ENCODE results near the gene RGS19. TPM values are rescaled to one million over a fixed set of nuclear protein-coding genes. Genes with fewer than 3 reads are reported as not detected.

RGS19 gene
- polyA plus RNA-seq, 1 of the 3 experiments (the other 2 are of a cell fraction), result 20.5 TPM

DNA sequence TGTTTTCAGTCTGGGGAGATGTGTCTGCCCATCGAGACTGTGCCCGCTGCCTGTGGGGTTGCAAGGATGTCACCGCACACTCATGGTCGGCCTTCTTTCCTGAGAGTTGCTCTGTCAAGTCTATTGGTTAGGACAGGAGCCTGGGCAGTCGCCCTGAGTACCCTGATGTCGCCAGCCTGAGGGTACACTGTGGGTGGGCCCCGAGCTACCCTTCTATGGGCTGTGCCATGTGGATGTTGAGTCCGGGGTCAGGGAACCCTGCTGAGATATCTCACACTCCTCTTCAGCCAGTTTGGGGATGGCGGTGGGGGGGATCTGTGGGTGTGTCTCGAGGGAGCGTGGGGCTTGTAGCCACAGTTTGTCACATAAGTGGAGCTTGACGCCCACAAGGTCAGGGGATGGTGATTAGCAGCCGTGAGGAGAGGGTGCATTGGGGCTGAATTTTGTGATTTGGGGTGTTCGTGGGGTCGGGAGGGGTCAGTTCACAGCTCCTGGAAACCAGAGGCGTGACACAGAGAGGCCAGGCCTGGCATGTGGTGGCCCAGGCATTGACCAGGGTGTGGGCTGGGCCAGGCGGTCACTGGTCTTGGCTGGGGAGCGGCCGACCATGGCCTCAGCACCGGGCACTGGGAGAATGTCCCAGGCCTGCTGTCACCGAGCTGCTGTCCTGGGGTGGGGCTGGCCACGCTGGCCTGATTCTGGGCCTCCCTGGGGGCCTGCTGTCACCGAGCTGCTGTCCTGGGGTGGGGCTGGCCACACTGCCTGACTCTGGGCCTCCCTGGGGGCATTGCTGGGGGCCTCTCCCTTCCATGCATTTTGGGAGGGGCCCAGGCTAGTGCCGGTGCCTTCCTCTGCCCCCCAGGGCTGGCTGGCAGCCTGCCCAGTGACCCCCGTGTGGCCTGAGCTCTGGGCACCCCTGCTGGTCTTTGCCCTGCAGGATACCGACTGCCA is 29.7 kb upstream of the RGS19 start:
- DNase-seq, result no peak
- ChIA-PET CTCF (interaction anchor here (0.6 to 15.6 kb wide), 4 partner anchors 8 to 46 kb away, joined by 3 to 252 read pairs (median 4); partner anchors contain the start of genes LKAAEAR1, OPRL1, RGS19 and TCEA2), POLR2A (no interaction called here)
- no peak for TF ChIP-seq GABPA (IDR thresholded peaks at IDR 0.05; ENCODE audit: low read depth)
- TF ChIP-seq, protein P1, sequence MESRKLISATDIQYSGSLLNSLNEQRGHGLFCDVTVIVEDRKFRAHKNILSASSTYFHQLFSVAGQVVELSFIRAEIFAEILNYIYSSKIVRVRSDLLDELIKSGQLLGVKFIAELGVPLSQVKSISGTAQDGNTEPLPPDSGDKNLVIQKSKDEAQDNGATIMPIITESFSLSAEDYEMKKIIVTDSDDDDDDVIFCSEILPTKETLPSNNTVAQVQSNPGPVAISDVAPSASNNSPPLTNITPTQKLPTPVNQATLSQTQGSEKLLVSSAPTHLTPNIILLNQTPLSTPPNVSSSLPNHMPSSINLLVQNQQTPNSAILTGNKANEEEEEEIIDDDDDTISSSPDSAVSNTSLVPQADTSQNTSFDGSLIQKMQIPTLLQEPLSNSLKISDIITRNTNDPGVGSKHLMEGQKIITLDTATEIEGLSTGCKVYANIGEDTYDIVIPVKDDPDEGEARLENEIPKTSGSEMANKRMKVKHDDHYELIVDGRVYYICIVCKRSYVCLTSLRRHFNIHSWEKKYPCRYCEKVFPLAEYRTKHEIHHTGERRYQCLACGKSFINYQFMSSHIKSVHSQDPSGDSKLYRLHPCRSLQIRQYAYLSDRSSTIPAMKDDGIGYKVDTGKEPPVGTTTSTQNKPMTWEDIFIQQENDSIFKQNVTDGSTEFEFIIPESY (IDR thresholded peaks at IDR 0.05; ENCODE audit: borderline replicate concordance, low read depth), result no peak
- TF ChIP-seq, protein P2, sequence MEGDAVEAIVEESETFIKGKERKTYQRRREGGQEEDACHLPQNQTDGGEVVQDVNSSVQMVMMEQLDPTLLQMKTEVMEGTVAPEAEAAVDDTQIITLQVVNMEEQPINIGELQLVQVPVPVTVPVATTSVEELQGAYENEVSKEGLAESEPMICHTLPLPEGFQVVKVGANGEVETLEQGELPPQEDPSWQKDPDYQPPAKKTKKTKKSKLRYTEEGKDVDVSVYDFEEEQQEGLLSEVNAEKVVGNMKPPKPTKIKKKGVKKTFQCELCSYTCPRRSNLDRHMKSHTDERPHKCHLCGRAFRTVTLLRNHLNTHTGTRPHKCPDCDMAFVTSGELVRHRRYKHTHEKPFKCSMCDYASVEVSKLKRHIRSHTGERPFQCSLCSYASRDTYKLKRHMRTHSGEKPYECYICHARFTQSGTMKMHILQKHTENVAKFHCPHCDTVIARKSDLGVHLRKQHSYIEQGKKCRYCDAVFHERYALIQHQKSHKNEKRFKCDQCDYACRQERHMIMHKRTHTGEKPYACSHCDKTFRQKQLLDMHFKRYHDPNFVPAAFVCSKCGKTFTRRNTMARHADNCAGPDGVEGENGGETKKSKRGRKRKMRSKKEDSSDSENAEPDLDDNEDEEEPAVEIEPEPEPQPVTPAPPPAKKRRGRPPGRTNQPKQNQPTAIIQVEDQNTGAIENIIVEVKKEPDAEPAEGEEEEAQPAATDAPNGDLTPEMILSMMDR (IDR thresholded peaks at IDR 0.05), result no peak
- TF ChIP-seq, protein P3, sequence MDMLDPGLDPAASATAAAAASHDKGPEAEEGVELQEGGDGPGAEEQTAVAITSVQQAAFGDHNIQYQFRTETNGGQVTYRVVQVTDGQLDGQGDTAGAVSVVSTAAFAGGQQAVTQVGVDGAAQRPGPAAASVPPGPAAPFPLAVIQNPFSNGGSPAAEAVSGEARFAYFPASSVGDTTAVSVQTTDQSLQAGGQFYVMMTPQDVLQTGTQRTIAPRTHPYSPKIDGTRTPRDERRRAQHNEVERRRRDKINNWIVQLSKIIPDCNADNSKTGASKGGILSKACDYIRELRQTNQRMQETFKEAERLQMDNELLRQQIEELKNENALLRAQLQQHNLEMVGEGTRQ (IDR thresholded peaks at IDR 0.05; ENCODE audit: borderline replicate concordance, low read depth, low read length), result no peak
- no peak for TF ChIP-seq TCF12 (IDR thresholded peaks at IDR 0.05)
- no peak for TF ChIP-seq YY1 (IDR thresholded peaks at IDR 0.05; ENCODE audit: low read depth)
- TF ChIP-seq TEAD4 (IDR thresholded peaks at IDR 0.05; ENCODE audit: borderline replicate concordance, insufficient read depth), result no peak
- TF ChIP-seq POLR2AphosphoS5 (IDR thresholded peaks at IDR 0.05; ENCODE audit: low read depth, low read length), result no peak
- TF ChIP-seq JUND (IDR thresholded peaks at IDR 0.05), result no peak
- no peak for TF ChIP-seq SIN3A (IDR thresholded peaks at IDR 0.05; ENCODE audit: borderline replicate concordance, low read depth, low read length)
- no peak for TF ChIP-seq RAD21 (IDR thresholded peaks at IDR 0.05; ENCODE audit: low read length)
- no peak for TF ChIP-seq RXRA (IDR thresholded peaks at IDR 0.05; ENCODE audit: borderline replicate concordance, low read depth)
- no peak for TF ChIP-seq NFIC (IDR thresholded peaks at IDR 0.05; ENCODE audit: borderline replicate concordance)
- H3F3A ChIP-seq (replicated peaks; ENCODE audit: insufficient read depth), result no peaks in the 10 kb centered on the region
- H3K4me1 ChIP-seq (ENCODE audit: control insufficient read depth in 1 of 2, insufficient read depth in 2 of 2, low read depth in 1 of 2, low read length in 1 of 2), result peaks cover 0 to 24% of the 10 kb centered on the region in 2 experiments; a peak in 1 of 4 replicates
- no peaks in the 10 kb centered on the region for H4K20me1 ChIP-seq (ENCODE audit: insufficient read depth)
- no peaks in the 10 kb centered on the region for H3K79me2 ChIP-seq (ENCODE audit: insufficient read depth)
- H3K4me3 ChIP-seq (ENCODE audit: low read depth in 2 of 2, low read length in 1 of 2), result no peak overlapping the region
- H3K4me2 ChIP-seq, result no peak overlapping the region
- no peaks in the 10 kb centered on the region for H3K36me3 ChIP-seq (replicated peaks in 1 of 2; ENCODE audit: control insufficient read depth in 1 of 2, insufficient read depth in 2 of 2, low read length in 1 of 2)
- H2AFZ ChIP-seq (ENCODE audit: low read depth), result no peak overlapping the region
- H3K27ac ChIP-seq (ENCODE audit: low read depth in 2 of 2, low read length in 1 of 2), result no peak overlapping the region
- no peaks in the 10 kb centered on the region for H3K9me3 ChIP-seq
- 60% methylated on average over 12 of the region's 26 CpGs for WGBS (ENCODE audit: low lambda C conversion rate)
- H3K9ac ChIP-seq, result no peak overlapping the region
- no peaks in the 10 kb centered on the region for H3K9me2 ChIP-seq
- no peaks in the 10 kb centered on the region for H3K27me3 ChIP-seq (ENCODE audit: insufficient read depth)

Measured in SK-N-SH (cell line).